WTC11 (cell line): ENCODE data around the gene PDYN. TPM values are rescaled to one million over a fixed set of nuclear protein-coding genes. Genes with fewer than 3 reads are reported as not detected.

Experiments
- ATAC-seq: fragments of 200-7000 bp; cut with Tn5 transposase; 2 replicates; pipeline ENCODE4 v1.10.0; 2021; ENCODE audit warnings: mild to moderate bottlenecking, moderate library complexity
- CTCF ChIA-PET: fragments of 300-600 bp; sonication (Branson Sonifier 250); formaldehyde crosslinking; loops from one replicate; lab custom pipeline; 2021; ENCODE audit warnings: antibody characterized with exemption; lab: Charles Lee
- POLR2A ChIA-PET: fragments of 350-600 bp; sonication (Branson Sonifier 250); formaldehyde crosslinking; loops from one replicate; lab custom pipeline; 2021; ENCODE audit warnings: antibody characterized with exemption; lab: Charles Lee
- DNase-seq: peaks from one replicate; pipeline ENCODE4 v3.0.0; 2021; ENCODE audit warnings: low spot score
- H3K27ac Mint-ChIP-seq: 2 replicates; pipeline ENCODE4 v1.8.0; 2021; ENCODE audit warnings: mixed read lengths
- H3K27me3 Mint-ChIP-seq: 2 replicates; pipeline ENCODE4 v1.8.0; 2021; ENCODE audit warnings: low read depth, mild to moderate bottlenecking, moderate library complexity, mixed read lengths
- H3K36me3 Mint-ChIP-seq: 2 replicates; pipeline ENCODE4 v1.8.0; 2021; ENCODE audit warnings: mixed read lengths
- H3K4me1 Mint-ChIP-seq: 2 replicates; pipeline ENCODE4 v1.8.0; 2022; ENCODE audit warnings: mixed read lengths
- H3K4me3 Mint-ChIP-seq: 2 replicates; pipeline ENCODE4 v1.8.0; 2021; ENCODE audit warnings: mild to moderate bottlenecking, moderate library complexity, mixed read lengths
- H3K9me3 Mint-ChIP-seq: 2 replicates; pipeline ENCODE4 v1.8.0; 2021; ENCODE audit warnings: mixed read lengths
- CBFB ChIP-seq: sonication (generic); formaldehyde crosslinking; IDR thresholded peaks from 2 replicates; pipeline ENCODE4 v1.8.1; 2022; ENCODE audit warnings: mild to moderate bottlenecking, low read depth, missing genetic modification reagents
- CREM ChIP-seq: sonication (generic); formaldehyde crosslinking; IDR thresholded peaks from 2 replicates; pipeline ENCODE4 v1.8.1; 2022; ENCODE audit warnings: mild to moderate bottlenecking, missing genetic modification reagents, moderate library complexity
- E2F5 ChIP-seq: sonication (generic); formaldehyde crosslinking; IDR thresholded peaks from 2 replicates; pipeline ENCODE4 v1.8.1; 2022; ENCODE audit warnings: mild to moderate bottlenecking, moderate library complexity, missing genetic modification reagents
- ELF4 ChIP-seq: sonication (generic); formaldehyde crosslinking; IDR thresholded peaks from 2 replicates; pipeline ENCODE4 v1.8.1; 2022; ENCODE audit warnings: low read depth, mild to moderate bottlenecking, moderate library complexity, missing genetic modification reagents
- EMX1 ChIP-seq: fragments of 250-450 bp; sonication (Bioruptor Pico); IDR thresholded peaks from 2 replicates; pipeline ENCODE4 v1.8.0; 2021; ENCODE audit warnings: mild to moderate bottlenecking
- ESRRA ChIP-seq: sonication (generic); formaldehyde crosslinking; IDR thresholded peaks from 2 replicates; pipeline ENCODE4 v1.8.1; 2022; ENCODE audit warnings: mild to moderate bottlenecking, missing genetic modification reagents, borderline replicate concordance
- FOXJ3 ChIP-seq: sonication (generic); formaldehyde crosslinking; IDR thresholded peaks from 2 replicates; pipeline ENCODE4 v1.9.0; 2021; ENCODE audit warnings: missing genetic modification reagents, mild to moderate bottlenecking, borderline replicate concordance
- FOXP1 ChIP-seq: sonication (generic); formaldehyde crosslinking; IDR thresholded peaks from 2 replicates; pipeline ENCODE4 v1.8.0; 2022; ENCODE audit warnings: missing genetic modification reagents, mild to moderate bottlenecking, moderate library complexity, borderline replicate concordance
- GRHL2 ChIP-seq: fragments of 250-450 bp; sonication (Bioruptor Pico); IDR thresholded peaks from 2 replicates; pipeline ENCODE4 v1.8.0; 2022; ENCODE audit warnings: mild to moderate bottlenecking, moderate library complexity; ENCODE audit not compliant: insufficient replicate concordance, severe bottlenecking
- HMGXB4 ChIP-seq: sonication (generic); formaldehyde crosslinking; IDR thresholded peaks from 2 replicates; pipeline ENCODE4 v1.8.1; 2023; ENCODE audit warnings: mild to moderate bottlenecking, moderate library complexity, missing genetic modification reagents
- KAT7 ChIP-seq: sonication (generic); formaldehyde crosslinking; IDR thresholded peaks from 2 replicates; pipeline ENCODE4 v1.8.1; 2023; ENCODE audit warnings: missing genetic modification reagents, mild to moderate bottlenecking, borderline replicate concordance
- MYBL2 ChIP-seq: sonication (generic); formaldehyde crosslinking; IDR thresholded peaks from 2 replicates; pipeline ENCODE4 v1.8.1; 2023; ENCODE audit warnings: mild to moderate bottlenecking, moderate library complexity, missing genetic modification reagents
- NFATC4 ChIP-seq: fragments of 250-450 bp; sonication (Bioruptor Pico); IDR thresholded peaks from 2 replicates; pipeline ENCODE4 v1.9.0; 2021; ENCODE audit warnings: mild to moderate bottlenecking
- NR2C2 ChIP-seq: sonication (generic); formaldehyde crosslinking; IDR thresholded peaks from 2 replicates; pipeline ENCODE4 v1.8.0; 2022; ENCODE audit warnings: mild to moderate bottlenecking, missing genetic modification reagents
- OVOL2 ChIP-seq: fragments of 250-450 bp; sonication (Bioruptor Pico); IDR thresholded peaks from 2 replicates; pipeline ENCODE4 v1.9.0; 2021; ENCODE audit warnings: mild to moderate bottlenecking, borderline replicate concordance
- RORB ChIP-seq: fragments of 250-450 bp; sonication (Bioruptor Pico); IDR thresholded peaks from 2 replicates; pipeline ENCODE4 v1.9.0; 2021; ENCODE audit warnings: mild to moderate bottlenecking
- SMAD3 ChIP-seq: sonication (generic); formaldehyde crosslinking; IDR thresholded peaks from 2 replicates; pipeline ENCODE4 v1.8.0; 2022; ENCODE audit warnings: missing genetic modification reagents, mild to moderate bottlenecking, borderline replicate concordance
- SMAD4 ChIP-seq: sonication (generic); formaldehyde crosslinking; IDR thresholded peaks from 2 replicates; pipeline ENCODE4 v1.8.0; 2022; ENCODE audit warnings: mild to moderate bottlenecking, missing genetic modification reagents
- ZBTB43 ChIP-seq: sonication (generic); formaldehyde crosslinking; IDR thresholded peaks from 2 replicates; pipeline ENCODE4 v1.8.1; 2023; ENCODE audit warnings: mild to moderate bottlenecking, missing genetic modification reagents
- ZNF232 ChIP-seq: sonication (generic); formaldehyde crosslinking; IDR thresholded peaks from 2 replicates; pipeline ENCODE4 v1.8.0; 2022; ENCODE audit warnings: mild to moderate bottlenecking, missing genetic modification reagents
- ZNF263 ChIP-seq: sonication (generic); formaldehyde crosslinking; IDR thresholded peaks from 2 replicates; pipeline ENCODE4 v1.8.1; 2022; ENCODE audit warnings: low read depth, mild to moderate bottlenecking, moderate library complexity, missing genetic modification reagents
- ZNF423 ChIP-seq: fragments of 250-450 bp; sonication (Bioruptor Pico); IDR thresholded peaks from 2 replicates; pipeline ENCODE4 v2.1.2; 2022; ENCODE audit warnings: mild to moderate bottlenecking, moderate library complexity
- ZNF512 ChIP-seq: sonication (generic); formaldehyde crosslinking; IDR thresholded peaks from 2 replicates; pipeline ENCODE4 v1.8.1; 2022; ENCODE audit warnings: missing genetic modification reagents, borderline replicate concordance
- ZNF532 ChIP-seq: fragments of 250-450 bp; sonication (Bioruptor Pico); IDR thresholded peaks from 2 replicates; pipeline ENCODE4 v1.9.0; 2021; ENCODE audit warnings: mild to moderate bottlenecking, borderline replicate concordance
- ZNF671 ChIP-seq: fragments of 250-450 bp; sonication (Bioruptor Pico); IDR thresholded peaks from 2 replicates; pipeline ENCODE4 v1.8.0; 2021; ENCODE audit warnings: mild to moderate bottlenecking
- total RNA-seq: library from RNA; stranded (reverse); gene quantifications from 3 replicates; pipeline ENCODE4 v1.2.3, GENCODE V29; 2021

The PDYN gene
- total RNA-seq, 1 experiment from 2014 or later = 0.28 TPM

GRCh38 chr20:1941226-1941625 lies 52.6 kb downstream of the PDYN start:
- Mint-ChIP-seq H3K27me3 (peaks cover 25% of the 10 kb centered on the region), H3K4me3 (no peak overlapping the region), H3K9me3 (no peaks in the 10 kb centered on the region), H3K36me3 (peaks cover 4% of the 10 kb centered on the region), H3K4me1 (peaks cover 21% of the 10 kb centered on the region), H3K27ac (peak overlapping the region; percentile 21; the same call in 1 of the 2 replicates)
- ChIA-PET POLR2A (interaction anchor here (0.6 kb wide), 1 partner anchor 1085 kb away, joined by 3 read pairs; no protein-coding TSS in a partner anchor), CTCF (no interaction called here)
- ATAC-seq (no peak), DNase-seq (no peak)
- TF ChIP-seq FOXJ3 (no peak), FOXP1 (CRISPR knock-in tag) (no peak), ZNF532 (no peak), ZBTB43 (CRISPR knock-in tag) (no peak), RORB (CRISPR knock-in tag) (no peak), HMGXB4 (CRISPR knock-in tag) (no peak), ESRRA (no peak), E2F5 (CRISPR knock-in tag) (no peak), SMAD4 (CRISPR knock-in tag) (no peak), SMAD3 (CRISPR knock-in tag) (no peak), ZNF423 (CRISPR knock-in tag) (no peak), ZNF232 (CRISPR knock-in tag) (no peak)

- Mint-ChIP-seq H3K36me3 (peaks cover 4% of the 10 kb centered on the region), H3K9me3 (no peaks in the 10 kb centered on the region)
- TF ChIP-seq GRHL2 (CRISPR knock-in tag) (no peak), CREM (CRISPR knock-in tag) (no peak), NR2C2 (CRISPR knock-in tag) (no peak), CBFB (CRISPR knock-in tag) (no peak), KAT7 (no peak), ZNF671 (no peak), ZNF512 (CRISPR knock-in tag) (no peak), EMX1 (CRISPR knock-in tag) (no peak), ZBTB43 (CRISPR knock-in tag) (no peak), MYBL2 (no peak), NFATC4 (CRISPR knock-in tag) (no peak), OVOL2 (CRISPR knock-in tag) (no peak), ZNF263 (no peak), ELF4 (CRISPR knock-in tag) (no peak)
Measured at GRCh38 chr20:1940581-1940980, 53.3 kb downstream of the PDYN start.

More at GRCh38 chr20:1940581-1940980, 53.3 kb downstream of the PDYN start:
- Mint-ChIP-seq H3K27ac (no peak overlapping the region), H3K27me3 (peaks cover 18% of the 10 kb centered on the region), H3K4me3 (no peak overlapping the region), H3K4me1 (peaks cover 16% of the 10 kb centered on the region)
- ChIA-PET POLR2A (interaction anchor here (0.6 kb wide), 1 partner anchor 1085 kb away, joined by 3 read pairs; no protein-coding TSS in a partner anchor), CTCF (no interaction called here)
- no peak for DNase-seq
- ATAC-seq = no peak
